SH-SY5Y (cell line): ENCODE results near the gene TRIM9.

ENCODE experiments used
- GATA2 ChIP-seq: IDR thresholded peaks from 2 replicates; pipeline ENCODE4 v1.6.1; 2011; ENCODE audit warnings: mild to moderate bottlenecking, low read depth, low read length
- GATA3 ChIP-seq: IDR thresholded peaks from 2 replicates; pipeline ENCODE4 v1.6.1; 2011; ENCODE audit warnings: low read depth, mild to moderate bottlenecking, low read length, moderate library complexity

The TRIM9 gene

DNA sequence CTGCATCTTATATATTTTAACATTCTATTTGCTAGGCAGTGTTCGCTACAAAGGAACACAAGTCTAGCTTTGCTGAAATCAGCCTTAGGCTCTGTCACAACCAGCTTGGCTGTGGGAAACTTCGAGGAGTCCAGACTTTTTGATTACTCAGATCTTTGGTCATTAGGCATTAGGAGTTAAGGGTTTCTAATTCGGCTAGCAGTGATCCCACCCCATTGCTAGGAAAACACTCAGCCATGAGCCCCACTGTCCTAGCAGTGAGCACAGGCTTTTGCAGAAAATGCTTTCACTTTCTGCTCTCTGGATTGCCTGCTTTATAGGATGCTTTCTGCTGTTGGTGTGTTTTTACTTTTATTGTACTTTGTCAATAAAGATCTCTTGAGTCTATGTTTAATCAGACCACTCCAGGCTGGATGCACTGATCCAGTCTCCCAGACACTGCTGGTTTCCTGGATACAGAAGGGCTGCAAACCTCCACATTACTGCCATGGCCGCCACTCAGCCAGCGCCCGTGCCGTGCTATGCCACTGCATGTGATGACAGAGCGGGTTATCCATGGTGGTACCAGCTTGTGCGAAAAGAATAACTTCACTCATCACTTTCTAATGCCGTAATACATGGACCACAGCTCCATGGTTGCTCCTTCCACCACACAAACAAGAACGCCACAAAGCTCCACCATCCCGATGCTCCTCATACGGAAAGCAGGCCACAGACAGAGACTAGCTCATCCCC is 109.6 kb downstream of the TRIM9 start:
- TF ChIP-seq GATA2 (no peak), GATA3 (no peak)

DNA sequence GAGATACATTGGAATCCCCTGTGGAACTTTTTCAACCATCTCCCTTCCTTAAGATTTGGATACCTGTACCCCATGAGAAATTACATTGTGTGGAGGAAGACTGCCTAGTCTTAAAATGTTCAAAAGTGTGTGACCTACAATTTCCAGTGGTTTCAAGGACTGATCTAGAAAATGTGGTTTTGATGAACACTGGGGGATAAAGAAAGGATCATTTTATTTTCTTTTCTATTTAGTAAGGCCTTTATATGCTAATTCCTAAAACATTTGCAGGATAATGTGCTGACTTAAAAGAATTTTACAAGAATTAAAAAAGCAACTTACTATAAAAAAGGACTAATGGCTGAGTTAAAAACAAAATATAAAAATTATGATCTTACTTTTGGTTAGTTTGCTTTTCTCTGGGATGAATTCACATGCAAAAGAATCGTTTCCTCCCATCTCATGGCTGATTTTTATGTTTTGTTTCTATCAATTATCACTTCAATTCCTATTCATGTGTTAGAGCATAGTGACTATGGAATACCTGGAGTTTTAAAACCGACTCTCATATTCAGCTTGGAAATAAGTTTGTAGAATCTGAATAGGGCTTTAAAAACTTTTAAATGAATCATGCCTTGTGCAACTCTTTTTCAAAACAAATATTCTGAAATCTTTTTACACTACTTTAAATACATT is 110.7 kb downstream of the TRIM9 start:
- TF ChIP-seq GATA3 = no peak
- no peak for TF ChIP-seq GATA2

DNA sequence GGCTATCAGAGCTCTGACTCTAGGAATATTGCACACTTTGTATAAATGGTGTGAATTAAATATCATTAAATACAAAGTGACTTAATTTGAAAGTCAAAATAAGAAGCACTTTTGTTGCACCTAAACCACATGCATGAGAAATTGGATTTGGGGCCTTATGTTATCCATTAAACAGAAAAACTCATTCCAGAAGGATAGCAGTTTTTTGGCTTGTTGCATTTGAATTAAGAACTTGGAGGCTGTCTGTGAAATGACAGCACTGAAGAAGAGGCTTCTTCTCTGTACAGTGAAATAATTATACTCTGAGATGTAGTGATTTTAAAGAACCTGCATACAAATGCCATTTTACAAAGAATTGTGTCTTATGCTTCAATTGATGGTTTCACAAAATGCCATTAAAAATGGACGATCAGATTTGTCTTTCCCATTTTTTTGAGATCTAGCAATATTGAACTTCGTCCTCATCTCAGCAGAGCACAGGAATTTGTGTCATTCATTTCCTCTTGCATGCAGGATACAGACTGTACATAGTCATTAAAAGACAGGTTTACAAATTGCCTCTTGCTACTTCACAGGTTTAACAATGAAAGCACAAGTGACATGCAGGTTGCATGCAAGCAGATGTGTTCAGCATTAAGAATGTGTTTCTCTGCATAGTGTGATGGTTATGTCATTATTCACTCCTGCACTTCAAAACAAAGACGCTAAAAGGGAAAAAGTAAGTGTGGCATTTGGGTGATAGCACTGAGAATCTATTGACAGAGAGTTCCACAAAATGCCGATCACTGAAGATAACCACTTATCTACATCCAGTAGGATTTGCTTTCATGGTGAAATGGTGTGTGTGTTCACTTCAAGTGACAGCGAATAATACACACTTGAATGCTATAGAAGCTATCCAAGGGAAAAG is 114.7 kb downstream of the TRIM9 start:
- TF ChIP-seq GATA2 (no peak), GATA3 (no peak)

- TF ChIP-seq GATA2 (no peak), GATA3 (no peak; the same call in 1 of the 2 replicates)
Measured at GRCh38 chr14:50978888-50979287, 116.0 kb downstream of the TRIM9 start.

DNA sequence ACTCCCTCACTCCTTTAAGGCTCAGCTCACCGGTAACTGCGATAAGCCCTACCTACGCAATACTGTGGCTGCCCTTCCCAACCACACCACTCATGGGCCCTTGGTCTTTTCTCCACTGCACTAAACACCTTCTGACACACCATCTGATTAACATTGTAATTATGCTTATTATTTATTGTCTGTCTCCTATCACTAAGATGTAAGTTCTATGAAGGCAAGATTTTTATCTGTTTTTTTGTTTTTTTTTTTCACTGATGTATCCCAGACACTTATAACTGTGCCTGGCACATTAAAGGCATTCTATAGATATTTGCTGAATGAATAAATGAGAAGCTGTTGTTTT is 116.4 kb downstream of the TRIM9 start:
- peak; percentile 79 for TF ChIP-seq GATA3
- peak; percentile 46; the same call in 1 of the 2 replicates for TF ChIP-seq GATA2

DNA sequence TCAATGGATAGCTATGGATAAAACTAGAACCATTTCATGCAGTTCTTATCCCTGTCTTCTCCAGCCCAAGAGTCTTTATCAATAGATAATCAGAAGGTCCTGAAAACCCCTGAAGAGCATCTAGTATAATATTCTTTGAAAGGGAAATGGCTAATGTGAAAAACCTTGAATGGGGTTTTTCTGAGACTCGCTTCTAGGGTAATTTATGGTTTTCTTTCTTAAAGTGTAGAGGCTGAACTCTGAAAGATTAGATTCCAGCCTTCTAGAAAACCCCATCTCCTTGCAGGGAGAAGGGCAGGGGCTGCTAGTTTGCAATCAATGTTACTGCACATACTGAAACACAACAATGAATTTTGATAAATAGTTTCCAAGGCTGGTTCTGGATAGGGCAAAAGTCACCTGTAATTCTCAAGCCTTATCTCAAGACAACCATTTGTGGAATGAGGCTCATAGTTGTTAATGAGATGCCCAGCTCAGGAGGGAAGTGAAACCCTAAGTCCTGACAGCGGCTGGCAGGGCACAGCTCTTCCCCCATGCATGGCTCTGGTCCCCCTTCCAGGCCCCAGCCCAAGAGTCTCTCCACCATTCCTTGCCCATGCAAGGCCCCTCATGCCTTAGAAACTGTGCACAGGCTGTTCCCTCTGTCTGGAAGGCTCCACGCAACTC is 116.9 kb downstream of the TRIM9 start:
- TF ChIP-seq GATA2 (no peak), GATA3 (no peak)

DNA sequence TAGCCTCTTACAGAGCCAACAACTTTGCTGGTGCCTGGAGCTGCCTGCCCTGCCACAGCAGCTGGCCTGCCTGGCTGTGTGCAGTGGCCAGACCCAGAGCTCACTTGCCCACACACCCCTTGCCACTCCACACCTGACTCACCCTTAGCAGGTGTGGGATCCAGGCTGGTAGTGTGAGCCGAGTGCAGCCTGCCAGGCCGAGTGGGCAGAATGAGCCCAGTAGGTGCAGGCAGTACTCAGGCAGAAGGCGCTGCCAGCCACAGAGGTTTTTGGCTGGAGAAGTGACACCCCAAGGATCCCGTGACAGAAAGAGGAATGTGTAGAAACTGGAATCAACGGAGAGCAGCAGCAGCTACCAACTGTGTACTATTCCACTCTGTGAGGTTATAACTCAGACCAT is 120.8 kb downstream of the TRIM9 start:
- TF ChIP-seq GATA3 = no peak
- TF ChIP-seq GATA2 = no peak

DNA sequence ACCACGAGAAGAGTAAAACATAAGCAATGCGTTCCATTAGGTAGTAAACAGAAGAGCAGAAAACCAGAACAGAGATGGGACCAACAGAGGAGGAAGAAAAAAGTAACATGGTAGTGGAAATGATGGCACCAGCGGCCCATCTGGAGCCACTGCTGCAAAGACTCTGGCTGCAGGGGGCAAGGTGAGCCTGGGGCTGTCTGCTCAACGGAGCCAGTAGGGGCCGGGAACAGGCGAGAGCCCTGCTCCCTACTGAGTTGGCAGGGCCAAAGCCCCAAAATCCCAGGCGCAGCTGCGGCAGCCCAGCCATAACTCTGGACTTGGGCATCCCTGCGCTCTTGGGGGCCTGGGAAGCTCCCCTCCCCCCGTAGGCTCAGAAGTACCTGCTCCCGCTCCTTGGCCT is 122.2 kb downstream of the TRIM9 start:
- TF ChIP-seq GATA3 (no peak), GATA2 (no peak)

DNA sequence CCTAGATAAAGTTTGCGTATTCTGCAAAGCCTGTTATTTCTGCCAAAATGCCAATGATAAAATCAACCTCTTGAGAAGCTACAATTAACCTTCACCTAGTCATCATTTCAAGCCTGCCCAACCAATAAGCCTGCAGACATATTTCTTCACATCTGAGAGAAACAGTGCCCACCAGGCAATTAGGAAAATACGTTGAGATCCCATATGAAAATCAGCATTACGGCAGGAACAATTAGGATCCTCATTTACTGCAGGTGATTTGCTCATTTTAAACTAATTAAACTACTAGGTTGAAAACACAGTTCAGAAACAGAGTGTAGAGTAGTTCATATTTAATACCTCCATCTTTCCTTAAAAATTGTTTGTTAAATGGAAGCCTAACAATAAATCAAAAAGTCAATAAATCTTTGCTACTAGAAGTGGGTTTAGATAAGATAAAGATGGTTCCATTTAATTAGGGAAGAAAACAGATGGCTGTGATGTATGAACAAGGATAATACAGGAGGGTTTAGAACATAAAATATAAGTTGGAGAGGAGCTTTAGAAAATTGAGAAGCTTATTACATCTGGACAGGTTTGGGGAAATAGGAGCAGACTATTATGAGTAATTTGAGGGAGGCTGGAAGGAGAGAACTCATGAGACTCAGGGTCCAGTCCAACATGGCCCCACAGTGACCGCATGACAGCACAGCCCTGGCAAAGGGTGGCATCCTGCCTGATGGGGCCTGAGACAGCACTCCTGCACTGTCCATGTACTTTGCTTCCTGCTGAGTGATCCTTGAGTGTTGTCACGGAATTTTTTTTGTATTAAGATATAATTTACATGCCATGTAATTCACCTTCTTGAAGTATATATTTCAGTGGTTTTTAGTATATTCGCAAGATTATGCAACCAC is 123.8 kb downstream of the TRIM9 start:
- TF ChIP-seq GATA2 (no peak), GATA3 (no peak)

DNA sequence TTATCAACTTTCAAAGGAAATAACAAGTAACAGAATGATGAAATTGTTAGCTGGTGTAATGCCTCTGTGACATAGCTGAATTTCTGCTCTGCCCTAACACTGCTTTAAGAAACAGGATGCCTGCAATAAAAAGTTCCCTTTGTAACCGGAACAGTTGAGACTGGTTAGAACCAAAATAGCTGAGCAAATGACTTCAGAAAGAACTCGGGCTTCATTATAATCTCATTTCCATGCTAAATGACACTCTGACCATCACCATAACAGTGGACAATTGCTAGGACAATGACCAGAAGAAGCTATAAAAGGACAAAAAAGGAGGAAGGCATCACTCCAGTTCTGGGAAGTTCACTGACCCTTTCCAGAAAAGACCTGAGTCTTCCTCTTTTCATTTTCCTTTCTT is 127.1 kb downstream of the TRIM9 start:
- TF ChIP-seq GATA3 (no peak), GATA2 (no peak)

- TF ChIP-seq GATA3 (no peak), GATA2 (no peak)
Measured at GRCh38 chr14:50967103-50967502, 127.8 kb downstream of the TRIM9 start.

DNA sequence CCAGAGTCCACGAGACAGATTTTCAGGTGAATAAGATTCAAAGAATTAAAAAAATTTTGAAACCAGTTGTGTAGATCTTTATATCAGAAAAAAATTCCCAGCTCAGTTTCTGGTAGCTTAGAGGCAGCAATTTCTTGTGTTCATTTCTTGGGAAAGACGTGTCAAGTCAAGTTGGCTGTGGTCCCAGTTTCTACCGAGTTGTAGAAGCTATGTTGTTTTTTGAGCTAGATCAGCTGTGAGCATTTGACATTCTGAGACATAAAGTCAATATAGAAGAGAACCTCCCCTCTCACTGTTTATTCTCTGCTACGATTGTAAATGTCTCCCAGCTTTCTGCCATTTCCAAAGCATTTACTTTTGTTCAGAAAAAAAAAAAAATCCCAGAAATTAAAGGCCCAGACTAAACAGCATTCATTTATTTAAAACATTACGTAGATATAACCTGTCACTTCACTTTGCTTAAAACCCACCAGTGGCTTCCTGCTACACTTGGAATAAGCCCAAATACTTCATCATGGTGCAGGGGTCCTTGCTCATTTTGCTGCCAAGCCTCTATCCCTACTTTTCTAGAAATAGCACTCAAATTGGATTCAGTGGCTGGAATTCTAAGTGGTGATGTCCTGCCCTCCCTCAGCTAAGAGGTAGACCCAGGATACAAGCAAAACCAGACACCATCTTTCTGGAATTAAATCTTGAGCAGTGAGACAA is 130.1 kb downstream of the TRIM9 start:
- TF ChIP-seq GATA2 (no peak), GATA3 (no peak)
